ENCODE measurements around the gene ADPRM. TPM values are rescaled to one million over a fixed set of nuclear protein-coding genes. Genes with fewer than 3 reads are reported as not detected.

The ADPRM gene
- total and polyA plus RNA-seq, 7 donors, result 8.9 to 15.8 (median 12.2) TPM

DNA sequence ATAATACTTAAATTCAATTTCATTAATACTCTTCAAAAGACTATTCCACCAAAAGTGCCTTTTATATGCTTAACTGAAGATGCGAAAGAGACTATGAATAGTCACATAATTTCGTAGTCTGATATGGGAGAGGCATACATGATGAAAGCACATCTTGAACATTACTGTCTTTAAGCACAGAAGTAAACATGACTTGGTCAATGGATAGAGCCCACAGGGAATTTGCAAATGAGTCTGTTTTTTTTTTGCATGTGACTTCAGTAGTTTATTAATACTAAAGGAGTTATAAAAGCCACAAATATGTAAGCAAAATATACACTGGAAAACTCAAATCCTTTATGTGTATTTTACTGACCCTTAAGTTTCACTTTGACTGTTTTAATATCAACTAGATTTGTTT is 15.9 kb downstream of the ADPRM start:
- DNase-seq (no peak), ATAC-seq (no peak)
- WGBS, 3 donors, result 89 to 92% (median 91%) methylated on average over 2 of the region's 2 CpGs
- Histone ChIP-seq H3K27ac (no peak overlapping the region), H3K9me3 (no peaks in the 10 kb centered on the region), H3K4me3 (no peak overlapping the region), H3K4me1 (no peaks in the 10 kb centered on the region), H3K36me3 (ENCODE audit: insufficient read depth in 1 of 2, low read depth in 1 of 2) (peaks cover 0 to 82% of the 10 kb centered on the region in 2 donors), H3K27me3 (ENCODE audit: insufficient read depth in 3 of 3, low read length in 2 of 3) (no peaks in the 10 kb centered on the region)
- intact Hi-C loops (cut with DNase I), result no loop called here
- TF ChIP-seq, protein P1, sequence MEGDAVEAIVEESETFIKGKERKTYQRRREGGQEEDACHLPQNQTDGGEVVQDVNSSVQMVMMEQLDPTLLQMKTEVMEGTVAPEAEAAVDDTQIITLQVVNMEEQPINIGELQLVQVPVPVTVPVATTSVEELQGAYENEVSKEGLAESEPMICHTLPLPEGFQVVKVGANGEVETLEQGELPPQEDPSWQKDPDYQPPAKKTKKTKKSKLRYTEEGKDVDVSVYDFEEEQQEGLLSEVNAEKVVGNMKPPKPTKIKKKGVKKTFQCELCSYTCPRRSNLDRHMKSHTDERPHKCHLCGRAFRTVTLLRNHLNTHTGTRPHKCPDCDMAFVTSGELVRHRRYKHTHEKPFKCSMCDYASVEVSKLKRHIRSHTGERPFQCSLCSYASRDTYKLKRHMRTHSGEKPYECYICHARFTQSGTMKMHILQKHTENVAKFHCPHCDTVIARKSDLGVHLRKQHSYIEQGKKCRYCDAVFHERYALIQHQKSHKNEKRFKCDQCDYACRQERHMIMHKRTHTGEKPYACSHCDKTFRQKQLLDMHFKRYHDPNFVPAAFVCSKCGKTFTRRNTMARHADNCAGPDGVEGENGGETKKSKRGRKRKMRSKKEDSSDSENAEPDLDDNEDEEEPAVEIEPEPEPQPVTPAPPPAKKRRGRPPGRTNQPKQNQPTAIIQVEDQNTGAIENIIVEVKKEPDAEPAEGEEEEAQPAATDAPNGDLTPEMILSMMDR (IDR thresholded peaks at IDR 0.05), result no peak

DNA sequence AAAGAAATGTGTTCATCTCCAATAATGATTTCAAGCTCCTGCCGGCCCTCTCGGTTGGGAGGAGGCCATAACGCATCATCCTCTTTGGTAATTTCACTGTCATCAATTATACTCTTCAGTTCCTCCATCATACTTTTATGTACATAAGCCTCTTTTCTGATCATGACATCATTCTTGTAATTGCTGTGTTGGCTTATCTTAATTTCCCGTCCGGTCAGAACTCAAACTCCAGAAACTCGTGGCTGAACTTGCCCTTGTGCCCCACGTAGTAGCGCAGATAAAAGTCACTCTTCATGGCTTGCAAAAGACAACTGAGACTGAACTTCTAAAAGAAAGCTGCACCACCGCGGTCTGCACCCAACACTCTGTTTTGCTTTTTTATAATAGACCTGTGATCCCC is 18.8 kb downstream of the ADPRM start:
- Histone ChIP-seq H3K9me3 (no peaks in the 10 kb centered on the region), H3K27ac (no peak overlapping the region), H3K36me3 (ENCODE audit: insufficient read depth in 1 of 2, low read depth in 1 of 2) (peaks cover 0 to 78% of the 10 kb centered on the region in 2 donors), H3K27me3 (ENCODE audit: insufficient read depth in 3 of 3, low read length in 2 of 3) (no peaks in the 10 kb centered on the region), H3K4me1 (no peaks in the 10 kb centered on the region), H3K4me3 (no peak overlapping the region)
- no peak for ATAC-seq
- intact Hi-C loops (cut with DNase I), result no loop called here
- 86 to 90% (median 86%) methylated on average over 10 of the region's 10 CpGs for WGBS, 3 donors
- TF ChIP-seq, protein P1 (IDR thresholded peaks at IDR 0.05), result no peak
- DNase-seq, result no peak

DNA sequence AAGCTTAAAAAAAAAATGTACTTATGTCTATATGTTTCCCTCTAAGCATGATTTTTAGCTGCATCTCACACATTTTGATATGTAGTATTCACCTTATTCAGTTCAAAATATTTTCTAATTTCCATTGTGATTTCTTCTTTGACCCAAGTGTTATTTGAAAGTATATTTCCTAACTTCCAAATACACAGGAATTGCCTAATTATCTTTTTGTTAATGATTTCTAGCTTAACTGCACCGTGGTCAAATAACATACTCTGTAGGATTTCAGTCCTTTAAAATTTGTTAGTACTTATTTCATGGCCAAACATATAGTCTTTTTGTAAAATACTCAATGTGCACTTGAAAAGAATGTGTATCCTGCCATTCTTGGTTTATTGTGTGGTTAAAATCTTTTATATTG is 21.2 kb downstream of the ADPRM start:
- DNase-seq, result no peak
- 46 to 54% (median 47%) methylated on average over 1 of the region's 1 CpG for WGBS, 3 donors
- intact Hi-C loops (cut with DNase I), result no loop called here

DNA sequence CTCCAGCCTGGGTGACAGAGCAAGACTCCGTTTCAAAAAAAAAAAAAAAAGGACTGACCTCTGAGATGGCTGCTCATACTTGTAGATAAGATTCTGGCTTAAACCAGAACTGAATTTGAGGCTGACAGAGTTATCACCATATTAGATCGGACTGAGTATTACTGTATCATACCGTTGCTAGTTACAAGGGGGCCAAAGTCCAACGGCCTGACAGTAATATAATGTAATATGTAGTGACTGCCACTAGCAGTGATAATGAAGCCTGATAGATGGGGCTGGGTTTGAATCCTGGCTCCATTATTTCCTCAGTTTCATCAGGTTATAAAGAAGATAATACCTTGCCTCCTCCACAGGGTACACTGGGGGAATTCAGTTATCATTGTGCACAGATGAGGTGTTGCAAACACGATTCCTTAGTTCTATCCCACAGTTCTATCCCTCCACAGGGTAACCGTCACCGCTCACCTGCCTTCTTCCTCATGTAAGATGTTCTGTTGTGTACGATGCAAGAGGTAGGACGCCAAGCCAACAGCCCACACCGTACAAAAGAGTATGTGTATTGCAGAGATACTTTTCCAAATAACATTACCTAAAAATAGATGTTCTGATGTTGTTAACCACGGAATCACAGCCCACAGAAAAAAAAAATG is 27.3 kb downstream of the ADPRM start:
- H3K27ac ChIP-seq, result no peak overlapping the region
- 89 to 94% (median 93%) methylated on average over 11 of the region's 11 CpGs for WGBS, 3 donors
- H3K27me3 ChIP-seq (ENCODE audit: insufficient read depth in 3 of 3, low read length in 2 of 3), result no peaks in the 10 kb centered on the region
- H3K9me3 ChIP-seq, result no peaks in the 10 kb centered on the region
- intact Hi-C loops (cut with DNase I), result no loop called here
- H3K4me1 ChIP-seq, result no peaks in the 10 kb centered on the region
- H3K36me3 ChIP-seq (ENCODE audit: insufficient read depth in 1 of 2, low read depth in 1 of 2), result peaks cover 0 to 79% of the 10 kb centered on the region in 2 donors
- DNase-seq, result no peak
- no peak overlapping the region for H3K4me3 ChIP-seq
- no peak for ATAC-seq
- TF ChIP-seq, protein P1 (IDR thresholded peaks at IDR 0.05), result no peak

More for the DNA sequence above, 21.2 kb downstream of the ADPRM start:
- Histone ChIP-seq H3K27ac (no peak overlapping the region), H3K4me1 (no peaks in the 10 kb centered on the region), H3K4me3 (no peak overlapping the region), H3K36me3 (ENCODE audit: insufficient read depth in 1 of 2, low read depth in 1 of 2) (peaks cover 0 to 75% of the 10 kb centered on the region in 2 donors), H3K9me3 (no peaks in the 10 kb centered on the region), H3K27me3 (ENCODE audit: insufficient read depth in 3 of 3, low read length in 2 of 3) (no peaks in the 10 kb centered on the region)
- TF ChIP-seq, protein P1 (IDR thresholded peaks at IDR 0.05), result no peak
- ATAC-seq, result no peak

DNA sequence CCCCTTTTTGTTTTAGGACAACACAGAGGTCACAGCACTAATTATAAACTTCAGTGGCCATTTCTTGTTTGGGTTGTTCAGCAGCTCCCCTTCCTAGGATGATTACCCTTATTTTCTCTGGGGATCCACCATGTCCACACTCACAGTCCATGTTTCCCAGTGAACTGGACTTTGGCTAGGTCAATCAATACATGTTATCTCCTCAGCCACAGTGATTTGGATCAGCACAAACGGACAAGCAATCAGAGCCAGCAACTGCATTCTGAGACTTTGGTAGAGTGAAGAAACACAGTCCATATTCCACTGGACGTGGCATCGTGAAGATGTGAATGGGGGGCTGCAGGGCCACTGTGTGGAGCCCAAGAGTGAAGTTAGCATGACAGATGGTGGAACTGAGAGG is 27.9 kb downstream of the ADPRM start:
- DNase-seq, result no peak
- Histone ChIP-seq H3K36me3 (ENCODE audit: insufficient read depth in 1 of 2, low read depth in 1 of 2) (peaks cover 0 to 73% of the 10 kb centered on the region in 2 donors), H3K27ac (no peak overlapping the region), H3K27me3 (ENCODE audit: insufficient read depth in 3 of 3, low read length in 2 of 3) (no peaks in the 10 kb centered on the region), H3K9me3 (no peaks in the 10 kb centered on the region), H3K4me1 (no peaks in the 10 kb centered on the region), H3K4me3 (no peak overlapping the region)
- intact Hi-C loops (cut with DNase I), result no loop called here
- TF ChIP-seq, protein P1 (IDR thresholded peaks at IDR 0.05), result no peak
- 77 to 94% (median 82%) methylated on average over 3 of the region's 3 CpGs for WGBS, 3 donors
- no peak for ATAC-seq

Measured in psoas muscle (tissue), 8 donors.